HCEC 1CT (cell line): ENCODE data around the gene PCDHGA7.
"Not testable (repeated sequence)": the region's sequence is repeated elsewhere in the genome, so short reads cannot be mapped to it uniquely, and the experiment has no call there.

Experiments
- DNase-seq: peaks from one replicate; pipeline ENCODE4 v3.0.0-alpha.2; 2017

The PCDHGA7 gene

DNA sequence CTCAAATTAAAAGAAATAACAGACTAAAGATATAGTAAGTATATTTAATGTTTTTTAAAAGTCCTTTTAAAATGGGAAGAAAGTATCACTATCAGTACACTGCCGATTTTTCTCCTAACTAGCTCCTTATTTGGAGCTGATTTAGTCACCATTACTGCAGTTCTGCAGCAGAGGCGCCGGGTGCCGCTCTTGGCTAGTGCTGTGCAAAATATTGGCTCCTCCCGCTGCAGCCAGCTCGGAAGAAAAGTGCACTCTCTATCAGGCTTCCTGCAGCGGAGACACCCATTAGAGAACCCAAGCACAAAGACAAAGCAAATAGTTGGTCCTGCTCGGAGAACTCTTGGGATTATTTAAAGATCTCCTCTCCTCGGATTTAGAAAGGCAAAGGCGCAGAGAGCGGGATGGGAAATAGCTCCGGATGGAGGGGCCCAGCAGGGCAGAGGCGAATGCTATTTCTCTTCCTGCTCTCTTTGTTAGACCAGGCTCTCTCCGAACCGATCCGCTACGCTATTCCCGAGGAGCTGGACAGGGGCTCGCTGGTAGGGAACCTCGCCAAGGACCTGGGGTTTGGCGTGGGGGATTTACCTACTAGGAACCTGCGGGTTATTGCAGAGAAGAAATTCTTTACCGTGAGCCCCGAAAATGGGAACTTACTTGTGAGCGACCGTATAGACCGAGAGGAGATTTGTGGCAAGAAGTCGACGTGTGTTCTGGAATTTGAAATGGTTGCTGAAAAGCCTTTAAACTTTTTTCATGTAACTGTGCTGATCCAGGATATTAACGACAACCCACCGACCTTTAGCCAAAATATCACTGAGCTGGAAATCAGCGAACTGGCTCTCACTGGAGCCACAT lies 12.3 kb upstream of the PCDHGA7 start, which contains the start of gene PCDHGB3:
Gene PCDHGB3, plus strand, starts transcription at position 249 of the 855 bp plus-strand sequence. Its CDS starts 153 bp downstream, at position 402.
- peak; percentile 77 for DNase-seq

DNA sequence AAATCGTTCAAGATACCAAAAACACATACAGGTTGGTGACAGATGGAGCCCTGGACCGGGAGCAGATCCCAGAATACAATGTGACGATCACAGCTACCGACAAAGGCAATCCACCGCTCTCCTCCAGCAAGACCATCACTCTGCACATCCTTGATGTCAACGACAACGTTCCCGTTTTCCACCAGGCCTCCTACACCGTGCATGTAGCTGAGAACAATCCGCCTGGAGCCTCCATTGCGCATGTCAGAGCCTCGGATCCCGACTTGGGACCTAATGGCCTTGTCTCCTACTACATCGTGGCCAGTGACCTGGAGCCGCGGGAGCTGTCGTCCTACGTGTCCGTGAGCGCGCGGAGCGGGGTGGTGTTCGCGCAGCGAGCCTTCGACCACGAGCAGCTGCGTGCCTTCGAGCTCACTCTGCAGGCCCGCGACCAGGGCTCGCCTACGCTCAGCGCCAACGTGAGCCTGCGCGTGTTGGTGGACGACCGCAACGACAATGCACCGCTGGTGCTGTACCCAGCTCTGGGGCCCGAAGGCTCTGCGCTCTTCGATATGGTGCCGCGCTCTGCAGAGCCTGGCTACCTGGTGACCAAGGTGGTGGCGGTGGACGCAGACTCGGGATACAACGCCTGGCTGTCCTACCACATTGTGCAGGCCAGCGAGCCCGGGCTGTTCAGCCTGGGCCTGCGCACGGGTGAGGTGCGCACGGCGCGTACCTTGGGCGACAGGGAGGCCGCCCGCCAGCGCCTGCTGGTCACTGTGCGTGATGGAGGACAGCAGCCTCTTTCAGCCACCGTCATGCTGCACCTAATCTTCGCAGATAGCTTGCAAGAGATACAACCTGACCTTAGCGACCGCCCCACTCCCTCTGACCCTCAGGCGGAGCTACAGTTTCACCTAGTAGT lies 10.7 kb upstream of the PCDHGA7 start:
- no peak for DNase-seq

DNA sequence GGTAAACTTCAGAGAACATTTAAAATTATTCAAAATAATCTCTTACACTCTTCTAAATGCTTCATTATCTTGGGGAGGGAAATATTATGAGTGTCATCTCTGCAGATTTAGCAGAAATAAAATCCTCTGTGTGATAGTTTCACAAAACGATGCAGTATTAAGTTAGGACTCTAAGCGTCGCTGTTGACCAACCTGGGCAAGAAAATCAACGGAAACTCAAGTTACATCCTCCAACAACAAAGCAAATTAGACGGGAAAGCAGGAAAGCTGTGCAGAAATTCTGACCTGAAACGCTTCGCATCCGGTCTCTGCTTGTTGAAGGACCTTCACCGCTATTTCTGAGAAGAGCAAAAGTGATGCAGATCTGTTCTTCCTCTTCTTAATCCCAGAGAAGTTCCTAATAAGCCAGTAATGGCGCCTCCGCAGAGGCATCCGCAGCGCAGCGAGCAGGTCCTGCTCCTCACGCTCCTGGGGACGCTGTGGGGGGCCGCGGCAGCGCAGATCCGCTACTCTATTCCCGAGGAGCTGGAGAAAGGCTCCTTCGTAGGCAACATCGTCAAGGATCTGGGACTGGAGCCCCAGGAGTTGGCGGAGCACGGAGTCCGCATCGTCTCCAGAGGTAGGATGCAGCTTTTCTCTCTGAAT lies 8.7 kb upstream of the PCDHGA7 start, which contains the start of gene PCDHGA6:
Gene PCDHGA6, plus strand, starts transcription at position 219 of the 645 bp plus-strand sequence. Its CDS starts 193 bp downstream, at position 412.
- peak; percentile 32 for DNase-seq

DNA sequence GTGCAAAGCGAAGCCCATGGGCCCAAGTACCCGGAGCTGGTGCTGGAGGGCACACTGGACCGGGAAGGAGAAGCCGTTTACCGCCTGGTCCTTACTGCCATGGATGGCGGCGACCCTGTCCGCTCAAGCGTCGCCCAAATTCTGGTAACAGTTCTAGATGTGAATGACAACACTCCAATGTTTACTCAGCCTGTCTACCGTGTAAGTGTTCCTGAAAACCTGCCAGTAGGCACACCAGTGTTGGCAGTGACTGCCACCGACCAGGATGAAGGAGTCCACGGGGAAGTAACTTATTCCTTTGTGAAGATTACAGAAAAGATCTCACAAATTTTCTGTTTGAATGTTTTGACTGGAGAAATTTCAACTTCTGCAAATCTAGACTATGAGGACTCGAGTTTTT lies 7.9 kb upstream of the PCDHGA7 start:
- no peak for DNase-seq

DNA sequence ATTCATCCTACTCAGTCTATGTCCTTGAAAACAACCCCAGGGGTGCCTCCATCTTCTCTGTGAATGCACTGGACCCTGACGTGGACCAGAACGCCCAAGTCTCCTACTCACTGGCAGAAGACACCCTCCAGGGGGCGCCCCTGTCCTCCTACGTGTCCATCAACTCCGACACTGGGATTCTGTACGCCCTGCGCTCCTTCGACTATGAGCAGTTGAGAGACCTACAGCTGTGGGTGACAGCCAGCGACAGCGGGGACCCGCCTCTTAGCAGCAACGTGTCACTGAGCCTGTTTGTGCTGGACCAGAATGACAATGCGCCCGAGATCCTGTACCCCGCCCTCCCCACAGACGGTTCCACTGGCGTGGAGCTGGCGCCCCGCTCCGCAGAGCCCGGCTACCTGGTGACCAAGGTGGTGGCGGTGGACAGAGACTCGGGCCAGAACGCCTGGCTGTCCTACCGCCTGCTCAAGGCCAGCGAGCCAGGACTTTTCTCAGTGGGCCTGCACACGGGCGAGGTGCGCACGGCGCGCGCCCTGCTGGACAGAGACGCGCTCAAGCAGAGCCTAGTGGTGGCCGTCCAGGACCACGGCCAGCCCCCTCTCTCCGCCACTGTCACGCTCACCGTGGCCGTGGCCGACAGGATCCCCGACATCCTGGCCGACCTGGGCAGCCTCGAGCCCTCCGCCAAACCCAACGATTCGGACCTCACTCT lies 6.9 kb upstream of the PCDHGA7 start:
- not testable (repeated sequence) for DNase-seq

DNA sequence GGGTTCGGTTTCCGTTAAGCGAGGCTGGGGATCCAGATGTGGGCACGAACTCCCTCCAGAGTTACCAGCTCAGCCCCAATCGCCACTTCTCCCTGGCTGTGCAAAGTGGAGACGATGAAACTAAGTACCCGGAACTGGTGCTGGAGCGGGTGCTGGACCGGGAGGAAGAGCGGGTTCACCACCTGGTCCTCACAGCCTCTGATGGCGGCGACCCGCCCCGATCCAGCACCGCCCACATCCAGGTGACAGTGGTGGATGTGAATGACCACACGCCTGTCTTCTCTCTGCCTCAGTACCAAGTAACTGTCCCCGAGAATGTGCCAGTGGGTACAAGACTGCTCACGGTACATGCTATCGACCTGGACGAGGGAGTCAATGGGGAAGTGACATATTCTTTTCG lies 803 bp downstream of the PCDHGA7 start:
- DNase-seq, result no peak

DNA sequence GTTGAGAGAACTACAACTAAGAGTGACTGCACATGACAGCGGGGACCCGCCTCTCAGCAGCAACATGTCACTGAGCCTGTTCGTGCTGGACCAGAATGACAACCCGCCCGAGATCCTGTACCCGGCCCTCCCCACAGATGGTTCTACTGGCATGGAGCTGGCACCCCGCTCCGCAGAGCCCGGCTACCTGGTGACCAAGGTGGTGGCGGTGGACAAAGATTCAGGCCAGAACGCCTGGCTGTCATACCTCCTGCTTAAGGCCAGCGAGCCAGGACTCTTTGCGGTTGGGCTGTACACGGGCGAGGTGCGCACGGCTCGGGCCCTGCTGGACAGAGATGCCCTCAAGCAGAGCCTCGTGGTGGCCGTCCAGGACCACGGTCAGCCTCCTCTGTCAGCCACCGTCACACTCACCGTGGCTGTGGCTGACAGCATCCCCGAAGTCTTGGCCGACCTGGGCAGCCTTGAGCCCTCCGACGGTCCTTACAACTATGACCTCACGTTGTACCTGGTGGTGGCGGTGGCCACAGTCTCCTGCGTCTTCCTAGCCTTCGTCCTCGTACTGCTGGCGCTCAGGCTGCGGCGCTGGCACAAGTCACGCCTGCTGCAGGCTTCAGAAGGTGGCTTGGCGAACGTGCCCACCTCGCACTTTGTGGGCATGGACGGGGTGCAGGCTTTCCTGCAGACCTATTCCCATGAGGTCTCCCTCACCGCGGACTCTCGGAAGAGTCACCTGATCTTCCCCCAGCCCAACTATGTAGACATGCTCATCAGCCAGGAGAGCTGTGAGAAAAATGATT lies 2.1 kb downstream of the PCDHGA7 start:
- no peak for DNase-seq

DNA sequence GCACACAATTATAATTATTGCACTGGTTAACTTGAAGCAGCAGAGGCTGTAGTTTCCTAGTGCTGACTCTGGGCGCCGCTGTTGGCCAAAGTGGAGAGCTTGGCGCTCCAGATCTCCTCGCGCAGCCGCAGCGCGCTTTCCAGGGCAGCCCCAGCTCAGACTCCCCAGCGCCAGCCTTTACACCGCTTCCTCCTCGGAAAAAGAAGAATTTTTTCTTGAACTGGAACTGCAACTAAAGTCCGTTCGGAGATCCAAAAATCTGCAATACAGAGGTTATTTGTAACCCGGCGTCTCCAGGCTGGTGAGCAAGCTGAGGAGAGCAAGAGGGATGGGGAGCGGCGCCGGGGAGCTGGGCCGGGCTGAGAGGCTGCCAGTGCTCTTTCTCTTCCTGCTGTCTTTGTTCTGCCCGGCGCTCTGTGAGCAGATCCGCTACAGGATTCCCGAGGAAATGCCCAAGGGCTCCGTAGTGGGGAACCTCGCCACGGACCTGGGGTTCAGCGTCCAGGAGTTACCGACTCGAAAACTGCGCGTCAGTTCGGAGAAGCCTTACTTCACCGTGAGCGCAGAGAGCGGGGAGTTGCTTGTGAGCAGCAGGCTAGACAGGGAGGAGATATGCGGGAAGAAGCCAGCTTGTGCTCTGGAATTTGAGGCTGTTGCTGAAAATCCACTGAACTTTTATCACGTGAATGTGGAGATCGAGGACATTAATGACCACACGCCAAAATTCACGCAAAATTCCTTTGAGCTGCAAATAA lies 5.2 kb downstream of the PCDHGA7 start, which contains the start of gene PCDHGB4:
Gene PCDHGB4, plus strand, starts transcription at position 142 of the 755 bp plus-strand sequence. Its CDS starts 187 bp downstream, at position 329.
- not testable (repeated sequence) for DNase-seq

DNA sequence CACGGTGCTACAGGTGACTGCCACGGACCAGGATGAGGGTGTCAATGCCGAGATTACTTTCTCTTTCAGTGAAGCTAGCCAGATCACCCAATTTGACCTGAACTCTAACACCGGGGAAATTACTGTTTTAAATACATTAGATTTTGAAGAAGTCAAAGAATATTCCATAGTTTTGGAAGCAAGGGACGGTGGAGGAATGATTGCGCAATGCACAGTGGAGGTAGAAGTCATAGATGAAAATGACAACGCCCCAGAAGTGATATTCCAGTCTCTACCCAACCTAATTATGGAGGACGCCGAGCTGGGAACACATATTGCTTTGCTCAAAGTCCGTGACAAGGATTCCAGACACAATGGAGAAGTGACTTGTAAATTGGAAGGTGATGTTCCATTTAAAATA lies 6.1 kb downstream of the PCDHGA7 start:
- DNase-seq, result no peak

DNA sequence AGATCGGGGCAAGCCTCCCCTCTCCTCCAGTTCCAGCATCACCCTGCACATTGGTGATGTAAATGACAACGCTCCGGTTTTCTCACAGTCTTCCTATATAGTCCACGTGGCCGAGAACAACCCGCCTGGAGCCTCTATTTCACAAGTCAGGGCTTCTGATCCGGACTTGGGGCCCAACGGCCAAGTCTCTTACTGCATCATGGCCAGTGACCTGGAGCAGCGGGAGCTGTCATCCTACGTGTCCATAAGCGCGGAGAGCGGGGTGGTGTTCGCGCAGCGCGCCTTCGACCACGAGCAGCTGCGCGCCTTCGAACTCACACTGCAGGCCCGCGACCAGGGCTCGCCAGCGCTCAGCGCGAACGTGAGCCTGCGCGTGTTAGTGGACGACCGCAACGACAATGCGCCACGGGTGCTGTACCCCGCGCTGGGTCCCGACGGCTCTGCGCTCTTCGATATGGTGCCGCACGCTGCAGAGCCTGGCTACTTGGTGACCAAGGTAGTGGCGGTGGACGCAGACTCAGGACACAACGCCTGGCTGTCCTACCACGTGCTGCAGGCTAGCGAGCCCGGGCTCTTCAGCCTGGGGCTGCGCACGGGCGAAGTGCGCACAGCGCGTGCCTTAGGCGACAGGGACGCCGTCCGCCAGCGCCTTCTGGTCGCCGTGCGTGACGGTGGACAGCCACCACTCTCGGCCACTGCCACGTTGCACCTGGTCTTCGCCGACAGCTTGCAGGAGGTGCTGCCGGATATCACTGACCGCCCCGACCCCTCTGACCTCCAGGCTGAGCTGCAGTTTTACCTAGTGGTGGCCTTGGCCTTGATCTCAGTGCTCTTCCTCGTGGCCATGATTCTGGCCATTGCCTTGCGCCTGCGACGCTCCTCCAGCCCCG lies 6.9 kb downstream of the PCDHGA7 start:
- no peak for DNase-seq

DNA sequence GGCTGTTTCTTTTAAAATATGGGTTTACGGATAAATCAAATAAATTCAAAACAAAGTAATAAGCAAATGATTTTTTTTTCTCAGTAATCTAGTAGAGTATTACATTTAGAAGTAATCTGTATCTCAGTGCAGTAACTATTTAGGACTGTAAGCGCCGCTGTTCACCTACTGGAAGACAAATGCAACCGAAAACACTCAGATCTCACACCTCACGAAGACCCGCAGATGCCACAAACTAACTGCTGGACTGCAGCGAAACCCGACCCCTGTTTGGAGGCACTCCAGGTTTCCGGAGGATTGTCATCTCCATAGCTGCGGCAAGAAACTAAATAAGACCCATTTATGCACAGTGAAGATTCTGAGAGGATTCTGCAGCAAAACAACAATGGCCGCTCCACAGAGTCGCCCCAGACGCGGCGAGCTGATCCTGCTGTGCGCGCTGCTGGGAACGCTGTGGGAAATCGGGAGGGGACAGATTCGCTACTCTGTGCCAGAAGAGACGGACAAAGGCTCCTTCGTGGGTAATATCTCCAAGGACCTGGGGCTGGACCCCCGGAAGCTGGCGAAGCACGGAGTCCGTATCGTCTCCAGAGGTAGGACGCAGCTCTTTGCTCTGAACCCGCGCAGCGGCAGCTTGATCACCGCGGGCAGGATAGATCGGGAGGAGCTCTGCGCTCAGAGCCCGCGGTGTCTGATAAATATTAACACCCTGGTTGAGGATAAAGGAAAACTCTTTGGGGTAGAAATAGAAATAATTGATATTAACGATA lies 10.1 kb downstream of the PCDHGA7 start, which contains the start of gene PCDHGA8:
Gene PCDHGA8, plus strand, starts transcription at position 205 of the 770 bp plus-strand sequence. Its CDS starts 181 bp downstream, at position 386.
- DNase-seq, result no peak

DNA sequence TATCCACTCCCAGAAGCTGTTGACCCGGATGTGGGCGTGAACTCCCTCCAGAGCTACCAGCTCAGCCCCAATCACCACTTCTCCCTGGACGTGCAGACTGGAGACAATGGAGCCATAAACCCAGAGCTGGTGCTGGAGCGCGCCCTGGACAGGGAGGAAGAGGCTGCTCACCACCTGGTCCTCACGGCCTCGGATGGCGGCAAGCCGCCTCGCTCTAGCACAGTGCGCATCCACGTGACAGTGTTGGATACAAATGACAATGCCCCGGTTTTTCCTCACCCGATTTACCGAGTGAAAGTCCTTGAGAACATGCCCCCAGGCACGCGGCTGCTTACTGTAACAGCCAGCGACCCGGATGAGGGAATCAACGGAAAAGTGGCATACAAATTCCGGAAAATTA lies 10.7 kb downstream of the PCDHGA7 start:
- no peak for DNase-seq

DNA sequence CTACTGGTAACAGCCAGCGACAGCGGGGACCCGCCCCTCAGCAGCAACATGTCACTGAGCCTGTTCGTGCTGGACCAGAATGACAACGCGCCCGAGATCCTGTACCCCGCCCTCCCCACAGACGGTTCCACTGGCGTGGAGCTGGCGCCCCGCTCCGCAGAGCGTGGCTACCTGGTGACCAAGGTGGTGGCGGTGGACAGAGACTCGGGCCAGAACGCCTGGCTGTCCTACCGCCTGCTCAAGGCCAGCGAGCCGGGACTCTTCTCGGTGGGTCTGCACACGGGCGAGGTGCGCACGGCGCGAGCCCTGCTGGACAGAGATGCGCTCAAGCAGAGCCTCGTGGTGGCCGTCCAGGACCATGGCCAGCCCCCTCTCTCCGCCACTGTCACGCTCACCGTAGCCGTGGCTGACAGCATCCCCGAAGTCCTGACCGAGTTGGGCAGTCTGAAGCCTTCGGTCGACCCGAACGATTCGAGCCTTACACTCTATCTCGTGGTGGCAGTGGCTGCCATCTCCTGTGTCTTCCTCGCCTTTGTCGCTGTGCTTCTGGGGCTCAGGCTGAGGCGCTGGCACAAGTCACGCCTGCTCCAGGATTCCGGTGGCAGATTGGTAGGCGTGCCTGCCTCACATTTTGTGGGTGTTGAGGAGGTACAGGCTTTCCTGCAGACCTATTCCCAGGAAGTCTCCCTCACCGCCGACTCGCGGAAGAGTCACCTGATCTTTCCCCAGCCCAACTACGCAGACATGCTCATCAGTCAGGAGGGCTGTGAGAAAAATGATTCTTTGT lies 12.1 kb downstream of the PCDHGA7 start:
- DNase-seq, result not testable (repeated sequence)

DNA sequence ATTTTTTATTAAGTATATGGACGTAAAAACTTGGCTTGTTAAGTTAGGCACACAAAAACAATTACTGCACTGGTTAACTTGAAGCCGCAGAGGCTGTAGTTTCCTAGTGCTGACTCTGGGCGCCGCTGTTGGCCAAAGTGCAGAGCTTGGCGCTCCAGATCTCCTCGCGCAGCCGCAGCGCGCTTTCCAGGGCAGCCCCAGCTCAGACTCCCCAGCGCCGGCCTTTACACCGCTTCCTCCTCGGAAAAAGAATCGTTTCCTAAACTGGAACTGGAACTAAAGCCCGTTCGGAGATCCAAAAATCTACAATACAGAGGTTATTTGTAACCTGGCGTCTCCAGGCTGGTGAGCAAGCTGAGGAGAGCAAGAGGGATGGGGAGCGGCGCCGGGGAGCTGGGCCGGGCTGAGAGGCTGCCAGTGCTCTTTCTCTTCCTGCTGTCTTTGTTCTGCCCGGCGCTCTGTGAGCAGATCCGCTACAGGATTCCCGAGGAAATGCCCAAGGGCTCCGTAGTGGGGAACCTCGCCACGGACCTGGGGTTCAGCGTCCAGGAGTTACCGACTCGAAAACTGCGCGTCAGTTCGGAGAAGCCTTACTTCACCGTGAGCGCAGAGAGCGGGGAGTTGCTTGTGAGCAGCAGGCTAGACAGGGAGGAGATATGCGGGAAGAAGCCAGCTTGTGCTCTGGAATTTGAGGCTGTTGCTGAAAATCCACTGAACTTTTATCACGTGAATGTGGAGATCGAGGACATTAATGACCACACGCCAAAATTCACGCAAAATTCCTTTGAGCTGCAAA lies 15.4 kb downstream of the PCDHGA7 start, which contains the start of gene PCDHGB5:
Gene PCDHGB5, plus strand, starts transcription at position 192 of the 796 bp plus-strand sequence. Its CDS starts 181 bp downstream, at position 373.
- DNase-seq, result peak; percentile 44

DNA sequence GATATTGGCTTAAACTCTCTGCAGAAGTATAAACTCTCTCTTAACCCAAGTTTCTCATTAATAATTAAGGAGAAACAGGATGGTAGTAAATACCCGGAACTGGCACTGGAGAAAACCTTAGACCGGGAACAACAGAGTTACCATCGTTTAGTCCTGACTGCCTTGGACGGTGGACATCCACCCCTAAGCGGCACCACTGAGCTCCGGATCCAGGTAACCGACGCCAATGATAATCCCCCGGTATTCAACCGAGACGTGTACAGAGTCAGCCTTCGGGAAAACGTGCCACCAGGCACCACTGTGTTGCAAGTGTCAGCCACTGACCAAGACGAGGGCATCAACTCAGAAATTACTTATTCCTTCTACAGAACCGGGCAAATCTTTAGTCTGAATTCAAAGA lies 16.1 kb downstream of the PCDHGA7 start:
- DNase-seq, result no peak

DNA sequence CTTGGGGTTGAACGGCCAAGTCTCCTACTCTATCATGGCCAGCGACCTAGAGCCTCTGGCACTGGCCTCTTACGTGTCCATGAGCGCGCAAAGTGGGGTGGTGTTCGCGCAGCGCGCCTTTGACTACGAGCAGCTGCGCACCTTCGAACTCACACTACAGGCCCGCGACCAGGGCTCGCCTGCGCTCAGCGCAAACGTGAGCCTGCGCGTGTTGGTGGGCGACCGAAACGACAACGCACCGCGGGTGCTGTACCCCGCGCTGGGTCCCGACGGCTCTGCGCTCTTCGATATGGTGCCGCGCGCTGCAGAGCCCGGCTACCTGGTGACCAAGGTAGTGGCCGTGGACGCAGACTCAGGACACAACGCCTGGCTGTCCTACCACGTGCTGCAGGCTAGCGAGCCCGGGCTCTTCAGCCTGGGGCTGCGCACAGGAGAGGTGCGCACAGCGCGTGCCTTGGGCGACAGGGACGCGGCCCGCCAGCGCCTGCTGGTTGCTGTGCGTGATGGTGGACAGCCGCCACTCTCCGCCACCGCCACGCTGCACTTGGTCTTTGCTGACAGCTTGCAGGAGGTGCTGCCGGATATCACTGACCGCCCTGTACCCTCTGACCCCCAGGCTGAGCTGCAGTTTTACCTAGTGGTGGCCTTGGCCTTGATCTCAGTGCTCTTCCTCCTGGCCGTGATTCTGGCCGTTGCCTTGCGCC lies 17.2 kb downstream of the PCDHGA7 start:
- DNase-seq, result no peak
